Adrenal gland (tissue), 5 donors: ENCODE measurements around the gene ALKBH4.

Experiments used
- POLR2A ChIP-seq, 2 donors: fragments of 450-650 bp; IDR thresholded peaks; one replicate each; pipeline ENCODE4 v1.6.1; 2017; ENCODE audit warnings: antibody characterized with exemption in 2 of 2, mild to moderate bottlenecking in 2 of 2, moderate library complexity in 1 of 2
- TF ChIP-seq, protein P1 (sequence below), 6 experiments: fragments of 450-650 bp in 4 of 6; fragments of 200-600 bp in 2 of 6; sonication (generic) in 1 of 6; IDR thresholded peaks; 1 replicate in 5 of 6; 2 replicates in 1 of 6; pipeline versions ENCODE4 v1.5.1 to v1.8.0; 2016 to 2021; ENCODE audit warnings: antibody characterized with exemption in 6 of 6, mild to moderate bottlenecking in 2 of 6, moderate library complexity in 1 of 6
- donor health status: DM: no; HTN: no; CAD: no.

DNA sequence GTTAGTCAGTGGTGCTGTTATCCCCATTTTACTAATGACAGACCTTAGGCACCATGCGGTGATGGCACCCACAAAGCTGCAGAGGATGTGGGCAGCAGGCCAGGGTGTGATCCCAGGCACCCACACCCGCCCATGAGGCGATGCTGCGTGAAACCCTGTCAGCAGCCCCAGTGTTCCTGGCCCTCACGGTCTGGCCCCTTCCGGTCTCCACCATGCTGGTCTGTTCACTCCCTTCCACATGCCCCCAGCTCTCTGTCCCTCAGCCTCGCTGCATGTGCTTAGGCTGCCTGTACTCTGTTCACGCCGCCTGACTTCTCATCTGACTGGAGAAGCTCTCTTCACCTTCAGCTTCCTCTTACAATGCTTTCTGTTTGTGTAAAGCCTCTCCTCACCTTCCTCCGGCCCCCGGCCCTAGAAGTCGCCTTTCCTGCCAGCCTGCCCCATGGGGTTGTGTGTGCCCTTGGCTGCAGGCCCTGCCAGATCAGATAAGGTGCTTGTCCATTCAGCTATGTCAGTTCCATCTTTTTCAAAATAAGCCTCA is 48.9 kb downstream of the ALKBH4 start:
- TF ChIP-seq, protein P1, sequence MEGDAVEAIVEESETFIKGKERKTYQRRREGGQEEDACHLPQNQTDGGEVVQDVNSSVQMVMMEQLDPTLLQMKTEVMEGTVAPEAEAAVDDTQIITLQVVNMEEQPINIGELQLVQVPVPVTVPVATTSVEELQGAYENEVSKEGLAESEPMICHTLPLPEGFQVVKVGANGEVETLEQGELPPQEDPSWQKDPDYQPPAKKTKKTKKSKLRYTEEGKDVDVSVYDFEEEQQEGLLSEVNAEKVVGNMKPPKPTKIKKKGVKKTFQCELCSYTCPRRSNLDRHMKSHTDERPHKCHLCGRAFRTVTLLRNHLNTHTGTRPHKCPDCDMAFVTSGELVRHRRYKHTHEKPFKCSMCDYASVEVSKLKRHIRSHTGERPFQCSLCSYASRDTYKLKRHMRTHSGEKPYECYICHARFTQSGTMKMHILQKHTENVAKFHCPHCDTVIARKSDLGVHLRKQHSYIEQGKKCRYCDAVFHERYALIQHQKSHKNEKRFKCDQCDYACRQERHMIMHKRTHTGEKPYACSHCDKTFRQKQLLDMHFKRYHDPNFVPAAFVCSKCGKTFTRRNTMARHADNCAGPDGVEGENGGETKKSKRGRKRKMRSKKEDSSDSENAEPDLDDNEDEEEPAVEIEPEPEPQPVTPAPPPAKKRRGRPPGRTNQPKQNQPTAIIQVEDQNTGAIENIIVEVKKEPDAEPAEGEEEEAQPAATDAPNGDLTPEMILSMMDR (IDR thresholded peaks at IDR 0.05) = no peak
- TF ChIP-seq POLR2A (IDR thresholded peaks at IDR 0.05) = no peak
